Left cardiac atrium (tissue), 4 donors: ENCODE data around the gene SLC2A14. TPM values are rescaled to one million over a fixed set of nuclear protein-coding genes. Genes with fewer than 3 reads are reported as not detected.
"Not testable (repeated sequence)": the region's sequence is repeated elsewhere in the genome, so short reads cannot be mapped to it uniquely, and the experiment has no call there.

ENCODE experiments used
- ATAC-seq, 2 donors: fragments of 200-7000 bp; cut with Tn5 transposase; one replicate each; pipeline ENCODE4 v1.9.1; 2020; ENCODE audit warnings: mild to moderate bottlenecking in 2 of 2, moderate library complexity in 2 of 2
- DNase-seq: peaks from one replicate; pipeline ENCODE4 v3.0.0-alpha.2; 2020
- intact Hi-C, 2 donors: fragments of 100-400 bp; cut with DNase I; formaldehyde crosslinking; loops; one replicate each; pipeline versions ENCODE4 v1.14.1 to v1.15.1; 2022 to 2023
- total RNA-seq, 2 donors: library from RNA; stranded (reverse); fragmentation: NEBNext Ultra II Directional; extraction: Animal tissue kit (Norgen Biotek cat#: 25700); gene quantifications; one replicate each; pipeline ENCODE4 v1.2.1, GENCODE V29; 2021
- donor health status: DM: no; HTN: yes; CAD: no.
- donor health status: DM: no; HTN: yes; CAD: no; lungs with severe emphysema.
- donor health status: DM: yes; HTN: yes; CAD: no.
- donor health status: Dilated cardiomyopathy.

The SLC2A14 gene
- total RNA-seq, 2 donors from 2014 or later: 0.29 to 1.3 TPM

- DNase-seq: no peak
- intact Hi-C loops: no loop called here
- ATAC-seq: no peak
Observed at GRCh38 chr12:7879246-7879645, 6.5 kb upstream of the SLC2A14 start.

GRCh38 chr12:7877420-7877819 lies 4.7 kb upstream of the SLC2A14 start:
- DNase-seq (no peak), ATAC-seq (peak in 1 of 2 donors; percentile 34)
- intact Hi-C loops: no loop called here

GRCh38 chr12:7870335-7870734 lies 2.4 kb downstream of the SLC2A14 start:
- intact Hi-C loops: no loop called here

GRCh38 chr12:7869137-7869536 lies 3.6 kb downstream of the SLC2A14 start:
- no peak for ATAC-seq
- intact Hi-C loops: no loop called here

More at GRCh38 chr12:7870335-7870734, 2.4 kb downstream of the SLC2A14 start:
- DNase-seq (no peak), ATAC-seq (no peak)

GRCh38 chr12:7868391-7868790 lies 4.3 kb downstream of the SLC2A14 start:
- ATAC-seq (no peak), DNase-seq (no peak)
- intact Hi-C loops: no loop called here

More at GRCh38 chr12:7869137-7869536, 3.6 kb downstream of the SLC2A14 start:
- no peak for DNase-seq

- DNase-seq (no peak), ATAC-seq (no peak)
- intact Hi-C loops: loop anchor here in 1 of 2 donors (5.0 kb wide), 1 partner anchor 128 kb away; no protein-coding TSS in a partner anchor
Observed at GRCh38 chr12:7864601-7865150, 8.0 kb downstream of the SLC2A14 start.

- DNase-seq, ATAC-seq: not testable (repeated sequence)
- intact Hi-C loops: loop anchor here in 1 of 2 donors (5.0 kb wide), 1 partner anchor 129 kb away; no protein-coding TSS in a partner anchor
Observed at GRCh38 chr12:7862814-7863348, 9.8 kb downstream of the SLC2A14 start.

- ATAC-seq, DNase-seq: not testable (repeated sequence)
- intact Hi-C loops: loop anchor here in 1 of 2 donors (5.0 kb wide), 1 partner anchor 130 kb away; no protein-coding TSS in a partner anchor
Observed at GRCh38 chr12:7862301-7862700, 10.4 kb downstream of the SLC2A14 start.

- intact Hi-C loops: no loop called here
Observed at GRCh38 chr12:7859552-7859951, 13.2 kb downstream of the SLC2A14 start.

GRCh38 chr12:7857971-7858370 lies 14.7 kb downstream of the SLC2A14 start:
- DNase-seq (no peak), ATAC-seq (no peak)
- intact Hi-C loops: no loop called here

More at GRCh38 chr12:7859552-7859951, 13.2 kb downstream of the SLC2A14 start:
- ATAC-seq (no peak), DNase-seq (no peak)

- intact Hi-C loops: no loop called here
- ATAC-seq (no peak), DNase-seq (no peak)
Observed at GRCh38 chr12:7856516-7856915, 16.2 kb downstream of the SLC2A14 start.

- intact Hi-C loops: no loop called here
- ATAC-seq (no peak), DNase-seq (no peak)
Observed at GRCh38 chr12:7853557-7853956, 19.2 kb downstream of the SLC2A14 start.

GRCh38 chr12:7851622-7852081 lies 21.1 kb downstream of the SLC2A14 start:
- intact Hi-C loops, ATAC-seq, DNase-seq: not testable (repeated sequence)

- intact Hi-C loops, ATAC-seq: not testable (repeated sequence)
Observed at GRCh38 chr12:7850099-7850498, 22.6 kb downstream of the SLC2A14 start.

GRCh38 chr12:7848098-7848422 lies 24.7 kb downstream of the SLC2A14 start:
- DNase-seq, intact Hi-C loops, ATAC-seq: not testable (repeated sequence)

More at GRCh38 chr12:7850099-7850498, 22.6 kb downstream of the SLC2A14 start:
- DNase-seq: not testable (repeated sequence)

GRCh38 chr12:7847226-7848097 lies 25.3 kb downstream of the SLC2A14 start:
- ATAC-seq, DNase-seq, intact Hi-C loops: not testable (repeated sequence)

GRCh38 chr12:7844116-7844515 lies 28.6 kb downstream of the SLC2A14 start:
- no peak for ATAC-seq
- no peak for DNase-seq
- intact Hi-C loops: no loop called here

GRCh38 chr12:7843583-7843982 lies 29.1 kb downstream of the SLC2A14 start:
- intact Hi-C loops, DNase-seq: not testable (repeated sequence)
- ATAC-seq: peak in 1 of 2 donors; percentile 44

GRCh38 chr12:7843149-7843548 lies 29.6 kb downstream of the SLC2A14 start:
- intact Hi-C loops, DNase-seq: not testable (repeated sequence)
- peak in 1 of 2 donors; percentile 44 for ATAC-seq

GRCh38 chr12:7842444-7842843 lies 30.3 kb downstream of the SLC2A14 start:
- ATAC-seq, intact Hi-C loops, DNase-seq: not testable (repeated sequence)
